Measurements from ENCODE around the gene FYN.

Gene FYN

DNA sequence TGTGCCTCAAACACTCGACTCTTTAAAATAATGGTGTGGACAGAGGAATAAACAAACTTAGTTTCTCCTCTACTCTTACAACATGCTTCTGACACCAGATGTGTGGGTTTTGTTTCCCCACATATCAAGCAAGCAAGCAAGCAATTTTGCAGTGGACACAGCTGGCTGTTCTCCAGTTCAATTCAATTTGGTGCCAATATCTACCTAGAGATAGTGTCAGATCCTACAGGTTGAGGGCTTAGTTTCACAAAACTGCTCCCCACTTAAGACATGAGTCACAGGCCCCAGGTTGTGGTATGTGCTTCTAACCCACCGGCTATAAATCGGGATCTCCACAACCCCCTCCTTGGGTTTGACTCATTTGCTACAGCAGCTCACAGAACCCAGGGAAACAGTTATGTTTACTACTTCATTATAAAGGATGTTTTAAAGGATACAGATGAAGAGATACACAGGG lies 136.2 kb downstream of the FYN start:
- no peak for FAIRE-seq
- no peak for DNase-seq (ENCODE audit: insufficient read length)
- no peak for TF ChIP-seq TAF1 (IDR thresholded peaks at IDR 0.05; ENCODE audit: borderline replicate concordance, low read depth, low read length)
- TF ChIP-seq POLR2AphosphoS5 (IDR thresholded peaks at IDR 0.05; ENCODE audit: low read depth, low read length): no peak
- TF ChIP-seq POLR2A (IDR thresholded peaks at IDR 0.05; ENCODE audit: low read depth, low read length): no peak

- FAIRE-seq (no peak), DNase-seq (ENCODE audit: insufficient read length) (no peak)
- no peak for TF ChIP-seq POLR2A (IDR thresholded peaks at IDR 0.05; ENCODE audit: low read depth, low read length)
- TF ChIP-seq TAF1 (IDR thresholded peaks at IDR 0.05; ENCODE audit: borderline replicate concordance, low read depth, low read length): no peak
- no peak for TF ChIP-seq POLR2AphosphoS5 (IDR thresholded peaks at IDR 0.05; ENCODE audit: low read depth, low read length)
Observed at GRCh38 chr6:111736005-111736608, 137.1 kb downstream of the FYN start.

DNA sequence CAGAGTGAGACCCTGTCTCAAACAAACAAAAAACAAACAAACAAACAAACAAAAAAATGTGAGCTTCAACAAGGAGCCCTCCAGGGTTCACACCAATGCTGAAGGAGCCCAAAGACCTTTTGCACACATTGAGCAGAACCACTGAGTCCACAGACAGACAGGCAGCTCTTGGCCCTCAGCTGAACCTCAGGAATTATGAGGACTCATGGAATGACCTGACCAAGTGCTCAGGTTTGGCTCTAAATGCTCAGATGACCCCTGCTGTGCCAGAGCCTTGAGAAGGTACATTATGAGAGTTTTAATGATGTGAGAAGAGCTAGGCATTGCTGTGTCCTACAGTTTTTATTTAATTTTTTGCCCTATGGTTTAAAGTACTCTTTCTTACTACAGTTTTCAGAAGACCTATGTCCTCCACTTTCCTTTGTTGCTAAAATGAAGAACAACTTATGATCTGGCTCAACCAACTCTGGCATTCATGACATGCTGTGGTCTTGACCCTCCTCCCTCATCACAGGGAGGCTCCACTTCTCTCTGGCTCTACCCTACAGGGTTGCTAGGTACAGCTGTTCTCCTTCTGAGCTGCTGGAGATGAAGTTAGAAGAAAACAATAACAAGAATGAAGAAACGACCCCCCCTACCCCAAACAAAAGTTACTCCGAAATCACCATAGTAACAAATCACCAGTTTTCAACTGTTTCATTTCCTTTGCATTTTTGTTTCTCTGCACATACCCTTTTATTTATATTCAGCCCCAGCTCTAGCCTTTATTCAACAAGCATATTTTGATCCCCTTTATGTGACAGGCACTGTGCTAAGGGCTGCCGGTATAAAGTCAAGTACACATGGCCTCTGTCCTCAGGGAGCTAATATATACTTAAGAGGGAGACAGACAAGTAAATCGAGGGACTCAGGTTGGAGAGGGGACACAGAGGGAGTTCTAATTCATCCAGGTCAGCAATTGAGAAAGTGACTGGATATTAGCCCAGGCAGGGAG lies 138.9 kb downstream of the FYN start:
- DNase-seq (ENCODE audit: insufficient read length) (no peak), FAIRE-seq (no peak)
- TF ChIP-seq POLR2A (IDR thresholded peaks at IDR 0.05; ENCODE audit: low read depth, low read length) (no peak), POLR2AphosphoS5 (IDR thresholded peaks at IDR 0.05; ENCODE audit: low read depth, low read length) (no peak), TAF1 (IDR thresholded peaks at IDR 0.05; ENCODE audit: borderline replicate concordance, low read depth, low read length) (no peak)

DNA sequence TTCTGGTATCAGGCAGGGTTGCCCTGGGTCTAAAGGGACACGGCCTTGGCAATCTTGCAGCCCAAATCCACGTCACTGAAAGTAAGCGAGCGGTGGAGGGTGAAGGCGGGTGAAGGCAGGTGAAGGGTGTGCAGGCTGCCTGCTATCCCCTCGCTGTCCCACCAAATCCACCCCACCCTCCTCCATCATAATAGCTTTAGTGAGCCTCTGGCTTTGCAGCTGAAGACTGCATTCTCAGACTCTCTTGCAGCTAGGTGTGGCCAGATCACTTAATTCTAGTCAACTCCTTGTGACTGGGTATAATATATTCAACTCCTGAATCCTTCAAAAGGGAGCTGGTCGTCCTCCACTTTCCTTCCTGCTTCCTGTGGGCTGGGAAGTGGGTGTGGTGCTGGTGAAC lies 140.9 kb downstream of the FYN start:
- no peak for TF ChIP-seq TAF1 (IDR thresholded peaks at IDR 0.05; ENCODE audit: borderline replicate concordance, low read depth, low read length)
- no peak for TF ChIP-seq POLR2A (IDR thresholded peaks at IDR 0.05; ENCODE audit: low read depth, low read length)
- TF ChIP-seq POLR2AphosphoS5 (IDR thresholded peaks at IDR 0.05; ENCODE audit: low read depth, low read length): no peak
- no peak for DNase-seq (ENCODE audit: insufficient read length)
- FAIRE-seq: no peak

GRCh38 chr6:111731456-111732195 lies 141.6 kb downstream of the FYN start:
- no peak for FAIRE-seq
- TF ChIP-seq POLR2AphosphoS5 (IDR thresholded peaks at IDR 0.05; ENCODE audit: low read depth, low read length) (no peak), POLR2A (IDR thresholded peaks at IDR 0.05; ENCODE audit: low read depth, low read length) (no peak), TAF1 (IDR thresholded peaks at IDR 0.05; ENCODE audit: borderline replicate concordance, low read depth, low read length) (no peak)
- DNase-seq (ENCODE audit: insufficient read length): no peak

DNA sequence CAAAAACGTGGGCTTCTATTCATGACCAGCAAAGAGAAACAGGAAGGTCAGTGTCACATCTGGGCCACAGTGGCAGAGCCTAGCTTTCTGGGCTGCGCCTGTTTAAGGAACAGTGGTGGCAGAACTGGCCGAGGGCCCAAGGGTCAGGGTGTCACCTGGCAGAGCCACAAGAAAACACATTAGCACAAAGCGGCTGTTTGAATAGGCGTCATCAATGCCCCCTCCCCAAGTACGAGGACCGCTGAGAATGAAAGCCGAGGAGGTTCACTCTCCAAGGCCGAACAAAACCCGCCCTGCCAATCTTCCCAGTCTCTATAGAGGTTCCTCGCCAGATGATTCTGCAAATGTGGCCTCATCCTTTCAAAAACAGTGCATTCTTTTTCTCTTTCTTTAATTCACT lies 142.4 kb downstream of the FYN start:
- DNase-seq (ENCODE audit: insufficient read length) (no peak), FAIRE-seq (no peak)
- TF ChIP-seq POLR2A (IDR thresholded peaks at IDR 0.05; ENCODE audit: low read depth, low read length) (no peak), TAF1 (IDR thresholded peaks at IDR 0.05; ENCODE audit: borderline replicate concordance, low read depth, low read length) (no peak), POLR2AphosphoS5 (IDR thresholded peaks at IDR 0.05; ENCODE audit: low read depth, low read length) (no peak)

DNA sequence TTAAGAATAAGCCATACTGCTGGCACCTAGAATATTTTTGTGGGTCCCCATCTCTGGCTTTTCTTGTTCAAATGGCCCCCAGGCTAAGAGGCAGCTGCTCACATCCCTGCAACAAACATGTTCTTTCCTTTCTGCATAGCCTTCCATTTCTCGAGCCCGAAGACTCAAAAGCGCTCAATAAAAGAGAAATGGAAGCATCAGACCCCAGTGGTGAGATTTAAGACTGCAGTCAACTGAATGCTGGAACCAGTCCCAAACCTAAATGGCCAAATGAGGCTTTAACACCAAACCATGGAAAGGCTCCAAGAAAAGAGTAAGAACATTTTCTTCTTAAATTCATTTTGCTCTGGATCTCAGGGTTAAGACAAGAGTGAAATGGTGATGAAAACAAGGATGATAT lies 145.4 kb downstream of the FYN start:
- DNase-seq (ENCODE audit: insufficient read length) (no peak), FAIRE-seq (no peak)
- TF ChIP-seq TAF1 (IDR thresholded peaks at IDR 0.05; ENCODE audit: borderline replicate concordance, low read depth, low read length): no peak
- no peak for TF ChIP-seq POLR2AphosphoS5 (IDR thresholded peaks at IDR 0.05; ENCODE audit: low read depth, low read length)
- TF ChIP-seq POLR2A (IDR thresholded peaks at IDR 0.05; ENCODE audit: low read depth, low read length): no peak

DNA sequence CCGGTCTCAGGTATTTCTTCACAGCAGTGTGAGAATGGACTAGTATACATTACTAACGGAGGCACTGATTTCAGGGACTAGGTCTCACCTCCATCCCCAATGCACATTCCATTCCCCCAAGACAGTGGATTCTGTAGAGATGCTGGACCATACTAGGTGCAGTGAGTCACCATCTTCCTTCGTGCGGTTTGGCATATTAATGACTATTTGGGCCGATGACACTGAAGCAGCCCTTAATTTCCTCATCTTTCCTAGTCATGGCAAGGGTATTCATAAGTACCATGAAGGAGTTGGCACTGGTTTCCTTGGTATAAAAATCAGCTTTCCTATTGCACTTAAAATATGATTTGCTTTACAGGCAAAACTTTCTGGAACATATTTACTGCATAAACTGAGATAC lies 146.2 kb downstream of the FYN start:
- no peak for TF ChIP-seq POLR2A (IDR thresholded peaks at IDR 0.05; ENCODE audit: low read depth, low read length)
- TF ChIP-seq POLR2AphosphoS5 (IDR thresholded peaks at IDR 0.05; ENCODE audit: low read depth, low read length): no peak
- TF ChIP-seq TAF1 (IDR thresholded peaks at IDR 0.05; ENCODE audit: borderline replicate concordance, low read depth, low read length): no peak
- DNase-seq (ENCODE audit: insufficient read length) (no peak), FAIRE-seq (no peak)

DNA sequence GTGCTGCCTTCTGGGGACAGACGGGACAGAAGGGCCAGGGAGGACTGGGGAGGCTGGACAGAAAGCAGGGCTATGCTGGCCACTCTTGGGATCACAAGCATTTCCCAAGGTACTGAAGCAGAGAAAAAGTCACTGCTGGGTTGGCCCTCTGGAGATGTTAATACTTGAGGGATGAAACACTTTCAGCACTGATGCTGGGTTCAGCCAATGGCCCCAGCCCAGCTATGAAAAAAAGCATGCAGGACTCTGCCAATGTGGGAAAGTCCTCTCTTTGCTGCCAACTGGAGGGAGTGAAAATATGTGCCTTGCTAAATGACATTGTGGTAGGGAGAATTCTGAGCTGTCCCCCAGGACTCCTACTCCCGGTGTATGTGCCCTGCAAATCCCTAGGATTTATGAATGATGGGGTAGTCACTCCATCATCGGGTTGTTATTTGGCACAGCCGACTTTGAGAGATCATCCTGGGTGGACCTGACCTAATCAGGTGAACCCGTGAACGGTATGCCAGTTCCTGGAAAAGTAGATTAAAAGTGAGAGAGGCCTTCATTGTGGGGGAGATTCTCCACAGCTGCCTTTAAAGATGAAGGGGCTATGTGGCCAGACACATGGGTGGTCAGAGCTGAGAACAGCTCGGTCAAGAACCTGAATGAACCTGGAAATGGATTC lies 147.7 kb downstream of the FYN start:
- DNase-seq (ENCODE audit: insufficient read length) (no peak), FAIRE-seq (no peak)
- no peak for TF ChIP-seq POLR2A (IDR thresholded peaks at IDR 0.05; ENCODE audit: low read depth, low read length)
- TF ChIP-seq POLR2AphosphoS5 (IDR thresholded peaks at IDR 0.05; ENCODE audit: low read depth, low read length): no peak
- no peak for TF ChIP-seq TAF1 (IDR thresholded peaks at IDR 0.05; ENCODE audit: borderline replicate concordance, low read depth, low read length)

DNA sequence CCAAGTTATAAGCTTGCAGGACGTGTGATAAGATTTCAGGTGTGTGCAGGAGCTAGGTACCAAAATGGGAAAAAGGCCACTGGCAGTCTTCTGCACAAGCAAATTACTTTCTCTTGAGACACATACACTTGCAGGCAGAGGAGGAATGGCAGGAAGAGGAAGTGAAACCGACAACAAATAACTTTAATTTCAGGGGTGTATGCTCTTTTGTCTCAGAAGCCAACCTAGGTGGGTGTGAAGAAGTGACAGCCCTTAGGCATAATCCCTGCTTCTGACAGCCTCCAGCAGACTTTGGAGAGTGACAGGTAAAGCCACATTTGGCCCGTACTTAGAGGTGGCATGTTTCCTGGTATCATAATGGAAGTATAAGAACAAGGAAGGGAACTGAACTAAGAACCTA lies 148.7 kb downstream of the FYN start:
- FAIRE-seq (peak; percentile 88), DNase-seq (ENCODE audit: insufficient read length) (peak; percentile 15)

GRCh38 chr6:111724039-111724438 lies 149.2 kb downstream of the FYN start:
- TF ChIP-seq TAF1 (IDR thresholded peaks at IDR 0.05; ENCODE audit: borderline replicate concordance, low read depth, low read length) (no peak), POLR2AphosphoS5 (IDR thresholded peaks at IDR 0.05; ENCODE audit: low read depth, low read length) (no peak), POLR2A (IDR thresholded peaks at IDR 0.05; ENCODE audit: low read depth, low read length) (no peak)
- DNase-seq (ENCODE audit: insufficient read length) (no peak), FAIRE-seq (no peak)

More for the DNA sequence above, 148.7 kb downstream of the FYN start:
- TF ChIP-seq POLR2AphosphoS5 (IDR thresholded peaks at IDR 0.05; ENCODE audit: low read depth, low read length) (no peak), TAF1 (IDR thresholded peaks at IDR 0.05; ENCODE audit: borderline replicate concordance, low read depth, low read length) (no peak), POLR2A (IDR thresholded peaks at IDR 0.05; ENCODE audit: low read depth, low read length) (no peak)
